HepG2 (cell line): Measurements from ENCODE around the gene COL27A1. TPM values are rescaled to one million over a fixed set of nuclear protein-coding genes. Genes with fewer than 3 reads are reported as not detected.
A peak's percentile ranks its signal among the peaks of the same experiment; 100 is the strongest.

Experiments
- ADNP ChIP-seq: sonication (generic); formaldehyde crosslinking; IDR thresholded peaks from 2 replicates; pipeline ENCODE4 v1.4.0; 2020; ENCODE audit warnings: missing genetic modification reagents
- CREM ChIP-seq, 2 experiments: sonication (generic) in 1 of 2; formaldehyde crosslinking in 1 of 2; IDR thresholded peaks; 2 replicates each; pipeline versions ENCODE4 v1.4.0 to v1.6.1; 2016 to 2020; ENCODE audit warnings: antibody characterized with exemption in 1 of 2, mild to moderate bottlenecking in 1 of 2, missing genetic modification reagents in 1 of 2
- DR1 ChIP-seq: sonication (generic); formaldehyde crosslinking; IDR thresholded peaks from 2 replicates; pipeline ENCODE4 v1.8.0; 2021; ENCODE audit warnings: mild to moderate bottlenecking, missing genetic modification reagents, inconsistent platforms
- ELF1 ChIP-seq: sonication (generic); formaldehyde crosslinking; IDR thresholded peaks from 2 replicates; pipeline ENCODE4 v1.4.0; 2020; ENCODE audit warnings: missing genetic modification reagents
- FOXA3 ChIP-seq: IDR thresholded peaks from 2 replicates; pipeline ENCODE4 v1.6.1; 2016; ENCODE audit warnings: missing genetic modification reagents, missing compliant biosample characterization
- HNRNPH1 ChIP-seq: fragments of 200-400 bp; formaldehyde crosslinking; optimal IDR thresholded peaks from 2 replicates; pipeline ENCODE3; 2017; ENCODE audit warnings: mild to moderate bottlenecking, low read depth, low read length
- KAT7 ChIP-seq: IDR thresholded peaks from 2 replicates; pipeline ENCODE4 v1.6.1; 2018; ENCODE audit warnings: borderline replicate concordance, missing compliant biosample characterization
- SALL1 ChIP-seq: sonication (generic); formaldehyde crosslinking; IDR thresholded peaks from 2 replicates; pipeline ENCODE4 v1.8.0; 2022; ENCODE audit warnings: mild to moderate bottlenecking, missing genetic modification reagents
- SRY ChIP-seq: sonication (generic); formaldehyde crosslinking; IDR thresholded peaks from 2 replicates; pipeline ENCODE4 v1.8.0; 2022; ENCODE audit warnings: mild to moderate bottlenecking, missing genetic modification reagents
- TCF7L2 ChIP-seq: IDR thresholded peaks from 2 replicates; pipeline ENCODE4 v1.6.1; 2011; ENCODE audit warnings: mild to moderate bottlenecking, low read depth, low read length, moderate library complexity
- ZFP36 ChIP-seq: fragments of 150-350 bp; IDR thresholded peaks from 2 replicates; pipeline ENCODE4 v1.6.1; 2018; ENCODE audit warnings: borderline replicate concordance, low read length, low read depth; ENCODE audit not compliant: partially characterized antibody
- ZFP36L2 ChIP-seq: sonication (generic); formaldehyde crosslinking; IDR thresholded peaks from 2 replicates; pipeline ENCODE4 v1.4.0; 2020; ENCODE audit warnings: missing genetic modification reagents
- ZNF646 ChIP-seq: sonication (generic); formaldehyde crosslinking; IDR thresholded peaks from 2 replicates; pipeline ENCODE4 v1.9.0; 2021; ENCODE audit warnings: mild to moderate bottlenecking, missing genetic modification reagents
- ZNF879 ChIP-seq: sonication (generic); formaldehyde crosslinking; IDR thresholded peaks from 2 replicates; pipeline ENCODE4 v1.8.1; 2023; ENCODE audit warnings: missing genetic modification reagents
- polyA plus RNA-seq, 8 experiments: library from polyadenylated mRNA; depleted of rRNA in 3 of 8; stranded (reverse) in 7 of 8; unstranded in 1 of 8; fragments of >200 nt; fragmentation: Illumina TruSeq in 4 of 8; extraction: Trizol in 4 of 8; gene quantifications; 2 replicates each; pipeline versions ENCODE4 v1.2.1 to v1.2.3, GENCODE V29; 2011 to 2016; ENCODE audit warnings: low read depth in 4 of 8, missing spikeins in 1 of 8, mixed read lengths in 1 of 8; ENCODE audit not compliant: insufficient read depth in 1 of 8
- total RNA-seq, 5 experiments: library from RNA; depleted of rRNA; stranded (reverse); fragments of >200 nt; fragmentation: Illumina TruSeq; extraction: Trizol; gene quantifications; 2 replicates each; pipeline ENCODE4 v1.2.3, GENCODE V29; 2016; ENCODE audit warnings: low read depth in 1 of 5
- TF ChIP-seq, protein P1 (sequence below): sonication (generic); formaldehyde crosslinking; IDR thresholded peaks from 2 replicates; pipeline ENCODE4 v1.4.0; 2020; ENCODE audit warnings: missing genetic modification reagents
- TF ChIP-seq, protein P2 (sequence below): sonication (generic); formaldehyde crosslinking; IDR thresholded peaks from 2 replicates; pipeline ENCODE4 v1.4.0; 2020; ENCODE audit warnings: missing genetic modification reagents

The COL27A1 gene
- total and polyA plus RNA-seq, 2 of the 13 experiments (the other 11 are each of a cell fraction or from before 2014, with no cell fraction given): 71.3 to 89.1 TPM

DNA sequence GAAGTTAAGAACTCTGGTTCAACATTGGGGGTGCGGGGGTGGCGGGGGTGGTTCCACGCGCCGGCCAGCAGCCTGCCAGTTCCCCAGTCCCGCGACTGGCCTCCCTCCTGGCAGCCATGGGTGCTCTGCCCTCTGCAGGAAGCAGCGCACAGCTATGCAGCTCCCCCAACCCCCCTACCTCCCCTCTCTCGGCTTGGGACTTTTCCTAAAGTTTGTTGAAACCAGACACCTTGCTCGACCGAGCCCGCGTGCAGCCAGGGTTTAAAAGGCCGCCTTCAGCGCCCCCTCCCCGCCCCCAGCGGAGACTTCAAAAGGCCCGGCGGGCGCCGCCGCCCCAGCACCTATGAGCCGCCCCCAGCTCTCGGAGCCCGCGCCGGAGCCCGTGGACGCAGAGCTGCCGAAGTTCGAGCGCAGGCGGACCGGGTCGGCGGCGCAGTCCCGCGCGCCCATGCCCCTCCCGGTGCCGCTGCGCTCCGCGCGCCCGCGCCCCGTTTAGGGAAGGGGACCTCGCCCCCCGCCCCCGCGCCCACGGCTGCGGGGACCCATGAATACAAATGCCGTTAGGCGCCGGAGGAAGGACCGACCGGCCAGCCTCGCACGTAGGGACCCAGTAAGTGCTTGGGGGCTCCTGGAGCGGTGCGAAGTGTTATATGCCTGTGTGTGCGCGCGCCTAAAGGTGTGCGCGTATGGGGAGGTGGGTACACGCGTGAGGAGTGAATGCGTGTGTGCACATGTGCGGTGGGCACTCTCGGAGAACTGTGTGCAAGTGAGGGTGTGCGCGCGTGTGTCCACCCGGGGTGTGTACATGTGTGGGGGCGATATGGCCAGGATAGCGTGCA is 1.4 kb upstream of the COL27A1 start (continued):
- TF ChIP-seq, protein P1, sequence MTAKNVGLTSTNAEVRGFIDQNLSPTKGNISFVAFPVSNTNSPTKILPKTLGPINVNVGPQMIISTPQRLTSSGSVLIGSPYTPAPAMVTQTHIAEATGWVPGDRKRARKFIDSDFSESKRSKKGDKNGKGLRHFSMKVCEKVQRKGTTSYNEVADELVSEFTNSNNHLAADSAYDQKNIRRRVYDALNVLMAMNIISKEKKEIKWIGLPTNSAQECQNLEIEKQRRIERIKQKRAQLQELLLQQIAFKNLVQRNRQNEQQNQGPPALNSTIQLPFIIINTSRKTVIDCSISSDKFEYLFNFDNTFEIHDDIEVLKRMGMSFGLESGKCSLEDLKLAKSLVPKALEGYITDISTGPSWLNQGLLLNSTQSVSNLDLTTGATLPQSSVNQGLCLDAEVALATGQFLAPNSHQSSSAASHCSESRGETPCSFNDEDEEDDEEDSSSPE: peak; percentile 91
- TF ChIP-seq HNRNPH1 (no peak), CREM (IDR thresholded peaks at IDR 0.05) (0 out of 2 replicates have a peak, but pooled peaks have one; percentile 53), CREM (CRISPR knock-in tag; IDR thresholded peaks at IDR 0.05) (no peak), ZNF646 (peak; percentile 79), DR1 (CRISPR knock-in tag) (peak; percentile 90; the same call in 1 of the 2 replicates), ZNF879 (CRISPR knock-in tag) (0 out of 2 replicates have a peak, but pooled peaks have one; percentile 21), TCF7L2 (peak; percentile 76), FOXA3 (CRISPR knock-in tag) (peak; percentile 42; the same call in 1 of the 2 replicates), KAT7 (CRISPR knock-in tag) (no peak; the same call in 1 of the 2 replicates), SRY (CRISPR knock-in tag) (peak; percentile 19), ADNP (CRISPR knock-in tag) (no peak), ZFP36 (no peak), ELF1 (CRISPR knock-in tag) (peak; percentile 25; the same call in 1 of the 2 replicates), ZFP36L2 (CRISPR knock-in tag) (no peak), SALL1 (CRISPR knock-in tag) (peak; percentile 53)
- TF ChIP-seq, protein P2, sequence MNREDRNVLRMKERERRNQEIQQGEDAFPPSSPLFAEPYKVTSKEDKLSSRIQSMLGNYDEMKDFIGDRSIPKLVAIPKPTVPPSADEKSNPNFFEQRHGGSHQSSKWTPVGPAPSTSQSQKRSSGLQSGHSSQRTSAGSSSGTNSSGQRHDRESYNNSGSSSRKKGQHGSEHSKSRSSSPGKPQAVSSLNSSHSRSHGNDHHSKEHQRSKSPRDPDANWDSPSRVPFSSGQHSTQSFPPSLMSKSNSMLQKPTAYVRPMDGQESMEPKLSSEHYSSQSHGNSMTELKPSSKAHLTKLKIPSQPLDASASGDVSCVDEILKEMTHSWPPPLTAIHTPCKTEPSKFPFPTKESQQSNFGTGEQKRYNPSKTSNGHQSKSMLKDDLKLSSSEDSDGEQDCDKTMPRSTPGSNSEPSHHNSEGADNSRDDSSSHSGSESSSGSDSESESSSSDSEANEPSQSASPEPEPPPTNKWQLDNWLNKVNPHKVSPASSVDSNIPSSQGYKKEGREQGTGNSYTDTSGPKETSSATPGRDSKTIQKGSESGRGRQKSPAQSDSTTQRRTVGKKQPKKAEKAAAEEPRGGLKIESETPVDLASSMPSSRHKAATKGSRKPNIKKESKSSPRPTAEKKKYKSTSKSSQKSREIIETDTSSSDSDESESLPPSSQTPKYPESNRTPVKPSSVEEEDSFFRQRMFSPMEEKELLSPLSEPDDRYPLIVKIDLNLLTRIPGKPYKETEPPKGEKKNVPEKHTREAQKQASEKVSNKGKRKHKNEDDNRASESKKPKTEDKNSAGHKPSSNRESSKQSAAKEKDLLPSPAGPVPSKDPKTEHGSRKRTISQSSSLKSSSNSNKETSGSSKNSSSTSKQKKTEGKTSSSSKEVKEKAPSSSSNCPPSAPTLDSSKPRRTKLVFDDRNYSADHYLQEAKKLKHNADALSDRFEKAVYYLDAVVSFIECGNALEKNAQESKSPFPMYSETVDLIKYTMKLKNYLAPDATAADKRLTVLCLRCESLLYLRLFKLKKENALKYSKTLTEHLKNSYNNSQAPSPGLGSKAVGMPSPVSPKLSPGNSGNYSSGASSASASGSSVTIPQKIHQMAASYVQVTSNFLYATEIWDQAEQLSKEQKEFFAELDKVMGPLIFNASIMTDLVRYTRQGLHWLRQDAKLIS (CRISPR knock-in tag): 0 out of 2 replicates have a peak, but pooled peaks have one; percentile 8
